Right lobe of liver (tissue), 6 donors: Measurements from ENCODE around the gene SPOCK1. TPM values are rescaled to one million over a fixed set of nuclear protein-coding genes. Genes with fewer than 3 reads are reported as not detected.

ENCODE experiments used
- ATAC-seq, 4 donors: fragments of 200-7000 bp; cut with Tn5 transposase; one replicate each; pipeline ENCODE4 v1.9.1; 2020; ENCODE audit warnings: mild to moderate bottlenecking in 4 of 4, moderate library complexity in 4 of 4
- DNase-seq, 3 donors: peaks; one replicate each; pipeline ENCODE4 v3.0.0-alpha.2; 2020
- H3K27ac ChIP-seq, 3 donors: fragments of 200-600 bp; one replicate each; pipeline ENCODE4 v1.8.0; 2022
- H3K27me3 ChIP-seq, 2 donors: fragments of 200-600 bp; one replicate each; pipeline ENCODE4 v1.8.0; 2022
- H3K36me3 ChIP-seq, 4 donors: fragments of 200-600 bp; sonication (generic) in 1 of 4; one replicate each; pipeline versions ENCODE4 v1.5.1 to v1.8.0; 2017 to 2022; ENCODE audit warnings: control low read depth in 1 of 4
- H3K4me1 ChIP-seq, 4 donors: fragments of 200-600 bp; sonication (generic) in 1 of 4; one replicate each; pipeline versions ENCODE4 v1.5.1 to v1.8.0; 2017 to 2022; ENCODE audit warnings: control low read depth in 1 of 4
- H3K4me3 ChIP-seq, 3 donors: fragments of 200-600 bp; one replicate each; pipeline ENCODE4 v1.8.0; 2022
- H3K9me3 ChIP-seq, 4 donors: fragments of 200-600 bp; sonication (generic) in 1 of 4; one replicate each; pipeline versions ENCODE4 v1.5.1 to v1.8.0; 2017 to 2022; ENCODE audit warnings: control low read depth in 1 of 4
- CTCF ChIP-seq, 4 donors: fragments of 200-600 bp in 3 of 4; fragments of 450-650 bp in 1 of 4; IDR thresholded peaks; one replicate each; pipeline versions ENCODE4 v1.5.1 to v1.8.0; 2016 to 2022; ENCODE audit warnings: antibody characterized with exemption in 4 of 4, mild to moderate bottlenecking in 2 of 4
- POLR2A ChIP-seq: fragments of 450-650 bp; IDR thresholded peaks from one replicate; pipeline ENCODE4 v1.6.1; 2017; ENCODE audit warnings: antibody characterized with exemption, mild to moderate bottlenecking
- WGBS: methylation state at CpG from one replicate; pipeline ENCODE4 v1.1.6; 2018; ENCODE audit warnings: low coverage, low lambda C conversion rate; ENCODE audit not compliant: insufficient coverage; ENCODE audit errors: missing lambda C conversion rate; 5-methylcytosine and 5-hydroxymethylcytosine counted together
- intact Hi-C, 2 donors: fragments of 100-400 bp; cut with DNase I; formaldehyde crosslinking; loops; one replicate each; pipeline versions ENCODE4 v1.11.2 to v1.14.1; 2022
- total RNA-seq, 6 experiments: library from RNA; depleted of rRNA in 2 of 6; stranded (reverse); fragments of >200 nt in 2 of 6; fragmentation: NEBNext Ultra II Directional in 3 of 6; extraction: Animal tissue kit (Norgen Biotek cat#: 25700) in 3 of 6; gene quantifications; one replicate each; pipeline versions ENCODE4 v1.1.0 to v1.2.4, GENCODE V29; 2016 to 2023
- donor health status: DM: no; HTN: yes; CAD: no.
- donor health status: DM: no; HTN: no; CAD: no.
- donor health status: DM: no; HTN: no; CAD: no.
- donor health status: DM: no; HTN: yes; CAD: no.
- donor health status: DM: no; HTN: yes; CAD: no.

SPOCK1 gene
- total RNA-seq, 6 experiments from 2014 or later: 0.06 to 0.86 (median 0.15) TPM; not detected in 1

- Histone ChIP-seq H3K4me1 (no peaks in the 10 kb centered on the region), H3K27ac (no peak overlapping the region), H3K9me3 (no peaks in the 10 kb centered on the region), H3K4me3 (no peak overlapping the region), H3K27me3 (no peaks in the 10 kb centered on the region), H3K36me3 (no peaks in the 10 kb centered on the region)
- ATAC-seq (no peak), DNase-seq (no peak)
- intact Hi-C loops: no loop called here
- 47% methylated on average over 4 of the region's 5 CpGs for WGBS
- TF ChIP-seq POLR2A: no peak
- TF ChIP-seq CTCF (IDR thresholded peaks at IDR 0.05): no peak
Measured at GRCh38 chr5:137470111-137470920, 28.8 kb downstream of the SPOCK1 start.

- Histone ChIP-seq H3K27ac (no peak overlapping the region), H3K27me3 (no peaks in the 10 kb centered on the region), H3K9me3 (no peaks in the 10 kb centered on the region), H3K4me1 (no peaks in the 10 kb centered on the region), H3K4me3 (no peak overlapping the region), H3K36me3 (no peaks in the 10 kb centered on the region)
- ATAC-seq: no peak
- no peak for DNase-seq
- intact Hi-C loops: no loop called here
- WGBS: 40% methylated on average over 1 of the region's 3 CpGs
- TF ChIP-seq CTCF (IDR thresholded peaks at IDR 0.05) (no peak), POLR2A (no peak)
Measured at GRCh38 chr5:137466889-137467288, 32.2 kb downstream of the SPOCK1 start.

GRCh38 chr5:137465930-137466329, 33.2 kb downstream of the SPOCK1 start:
- no peak overlapping the region for H3K27ac ChIP-seq
- TF ChIP-seq CTCF (IDR thresholded peaks at IDR 0.05) (no peak), POLR2A (no peak)
- H3K4me1 ChIP-seq: no peaks in the 10 kb centered on the region
- H3K9me3 ChIP-seq: no peaks in the 10 kb centered on the region
- intact Hi-C loops: no loop called here
- WGBS: 36% methylated on average over 1 of the region's 1 CpG
- H3K36me3 ChIP-seq: no peaks in the 10 kb centered on the region
- no peaks in the 10 kb centered on the region for H3K27me3 ChIP-seq
- ATAC-seq: no peak
- DNase-seq: no peak
- H3K4me3 ChIP-seq: no peak overlapping the region

GRCh38 chr5:137462816-137463520, 36.2 kb downstream of the SPOCK1 start:
- no peaks in the 10 kb centered on the region for H3K4me1 ChIP-seq
- H3K36me3 ChIP-seq: no peaks in the 10 kb centered on the region
- ATAC-seq: no peak
- no peaks in the 10 kb centered on the region for H3K9me3 ChIP-seq
- no peak for TF ChIP-seq CTCF (IDR thresholded peaks at IDR 0.05)
- TF ChIP-seq POLR2A: no peak
- DNase-seq: no peak
- no peak overlapping the region for H3K4me3 ChIP-seq
- no peaks in the 10 kb centered on the region for H3K27me3 ChIP-seq
- 39% methylated on average over 4 of the region's 4 CpGs for WGBS
- intact Hi-C loops: no loop called here
- H3K27ac ChIP-seq: no peak overlapping the region
